HCT116 (cell line): ENCODE results near the gene WIPF3. TPM values are rescaled to one million over a fixed set of nuclear protein-coding genes. Genes with fewer than 3 reads are reported as not detected.

Source experiments
- ATAC-seq: fragments of 200-7000 bp; cut with Tn5 transposase; 2 replicates; pipeline ENCODE4 v1.9.1; 2020; ENCODE audit warnings: mild to moderate bottlenecking, moderate library complexity
- BruUV-seq: library from RNA; stranded (reverse); fragments of 400-500 nt; replicated peaks from 2 replicates; lab custom pipeline; 2021; lab: Mats Ljungman, UMichigan
- CTCF ChIA-PET: fragments of 300-600 bp; sonication (Branson Sonifier 250); formaldehyde crosslinking; loops from one replicate; lab custom pipeline; 2021; ENCODE audit warnings: antibody characterized with exemption; lab: Charles Lee
- POLR2A ChIA-PET: fragments of 300-600, 350-600 bp; sonication (Branson Sonifier 250); formaldehyde crosslinking; loops from one replicate; lab custom pipeline; 2021; ENCODE audit warnings: antibody characterized with exemption; lab: Charles Lee
- RAD21 ChIA-PET, 2 experiments: fragments of 300-600 bp; sonication (Branson Sonifier 250); formaldehyde crosslinking; loops; one replicate each; lab custom pipeline; 2023; ENCODE audit warnings: low total read pairs in 2 of 2; ENCODE audit not compliant: uncharacterized antibody in 2 of 2, unreplicated experiment in 2 of 2, low non-redundant PET in 1 of 2; lab: Charles Lee
- DNase-seq: peaks from one replicate; pipeline ENCODE4 v3.0.0-alpha.2; 2010; ENCODE audit warnings: low read depth, low spot score
- H2AFZ ChIP-seq: fragments of 200-600 bp; shearing (Covaris generic), sonication (generic); 2 replicates; pipeline ENCODE4 v1.6.1; 2017; ENCODE audit warnings: low read depth, mixed run types, mixed read lengths, antibody characterized with exemption, low read length; ENCODE audit not compliant: poor library complexity, severe bottlenecking
- H3K27ac ChIP-seq: 2 replicates; pipeline ENCODE4 v1.5.1; 2012; ENCODE audit warnings: low read depth, low read length
- H3K27me3 ChIP-seq: fragments of 200-600 bp; sonication (generic); 2 replicates; pipeline ENCODE4 v1.6.1; 2016; ENCODE audit warnings: mixed run types, low read length, mixed read lengths; ENCODE audit not compliant: insufficient read depth
- H3K36me3 ChIP-seq, 2 experiments: fragments of 200-500 bp in 1 of 2; fragments of 200-600 bp in 1 of 2; sonication (Bioruptor generic) in 1 of 2; sonication (generic) in 1 of 2; 2 replicates each; pipeline versions ENCODE4 v1.5.1 to v1.6.1; 2014 to 2016; ENCODE audit warnings: low read length in 2 of 2, inconsistent platforms in 1 of 2, mixed read lengths in 1 of 2, mixed run types in 1 of 2; ENCODE audit not compliant: insufficient read depth in 2 of 2, control insufficient read depth in 1 of 2
- H3K4me1 ChIP-seq, 2 experiments: fragments of 200-600 bp in 1 of 2; sonication (generic) in 1 of 2; 2 replicates each; pipeline versions ENCODE4 v1.5.1 to v1.6.1; 2012 to 2017; ENCODE audit warnings: low read length in 2 of 2, inconsistent platforms in 1 of 2, mild to moderate bottlenecking in 1 of 2, mixed read lengths in 1 of 2, mixed run types in 1 of 2, moderate library complexity in 1 of 2; ENCODE audit not compliant: insufficient read depth in 2 of 2, control insufficient read depth in 1 of 2
- H3K4me2 ChIP-seq: fragments of 200-600 bp; sonication (generic); 2 replicates; pipeline ENCODE4 v1.6.1; 2017; ENCODE audit warnings: mixed run types, low read length, mixed read lengths
- H3K4me3 ChIP-seq, 2 experiments: fragments of 200-600 bp in 1 of 2; sonication (generic) in 1 of 2; replicated peaks in 1 of 2; 2 replicates each; pipeline ENCODE4 v1.5.1; 2011 to 2016; ENCODE audit warnings: low read length in 2 of 2, control low read depth in 1 of 2, low read depth in 1 of 2, mild to moderate bottlenecking in 1 of 2, mixed read lengths in 1 of 2, mixed run types in 1 of 2
- H3K79me2 ChIP-seq: fragments of 200-600 bp; sonication (generic); 2 replicates; pipeline ENCODE4 v1.6.1; 2017; ENCODE audit warnings: mild to moderate bottlenecking, mixed run types, low read length, moderate library complexity, mixed read lengths; ENCODE audit not compliant: insufficient read depth
- H3K9ac ChIP-seq: fragments of 200-600 bp; sonication (generic); 2 replicates; pipeline ENCODE4 v1.6.1; 2016; ENCODE audit warnings: low read length, mixed read lengths
- H3K9me2 ChIP-seq: fragments of 200-600 bp; sonication (generic), shearing (Covaris generic); 2 replicates; pipeline ENCODE4 v1.6.1; 2017; ENCODE audit warnings: mixed run types, mild to moderate bottlenecking, moderate library complexity; ENCODE audit not compliant: insufficient read depth
- H3K9me3 ChIP-seq, 2 experiments: fragments of 200-500 bp in 1 of 2; fragments of 200-600 bp in 1 of 2; sonication (Bioruptor generic) in 1 of 2; sonication (generic) in 1 of 2; 2 replicates each; pipeline ENCODE4 v1.6.1; 2014 to 2017; ENCODE audit warnings: low read length in 2 of 2, mixed read lengths in 2 of 2, inconsistent platforms in 1 of 2, low read depth in 1 of 2, mild to moderate bottlenecking in 1 of 2, mixed run types in 1 of 2, moderate library complexity in 1 of 2; ENCODE audit not compliant: control insufficient read depth in 1 of 2, insufficient read depth in 1 of 2
- H4K20me1 ChIP-seq: fragments of 200-600 bp; sonication (generic), shearing (Covaris generic); 2 replicates; pipeline ENCODE4 v1.6.1; 2017; ENCODE audit warnings: mixed run types, mild to moderate bottlenecking, moderate library complexity; ENCODE audit not compliant: insufficient read depth
- CBX3 ChIP-seq: IDR thresholded peaks from 2 replicates; pipeline ENCODE4 v1.6.1; 2012; ENCODE audit warnings: low read depth
- CEBPB ChIP-seq: IDR thresholded peaks from 2 replicates; pipeline ENCODE4 v1.6.1; 2012; ENCODE audit warnings: low read depth
- EZH2 ChIP-seq: fragments of 200-600 bp; sonication (generic); IDR thresholded peaks from 2 replicates; pipeline ENCODE4 v1.6.1; 2017; ENCODE audit warnings: antibody characterized with exemption, mixed run types
- SIN3A ChIP-seq: IDR thresholded peaks from 2 replicates; pipeline ENCODE4 v1.6.1; 2012; ENCODE audit warnings: low read depth
- TCF7L2 ChIP-seq: IDR thresholded peaks from 2 replicates; pipeline ENCODE4 v1.7.0; 2011; ENCODE audit warnings: borderline replicate concordance, inconsistent platforms; ENCODE audit not compliant: insufficient read depth, insufficient read length; ENCODE audit errors: extremely low read depth
- intact Hi-C: fragments of 100-400 bp; cut with micrococcal nuclease; formaldehyde crosslinking; loops from 2 replicates; pipeline ENCODE4 v1.10.0; 2022
- total RNA-seq: library from RNA; stranded (reverse); gene quantifications from one replicate; pipeline ENCODE4 v1.2.1, GENCODE V29; 2021; ENCODE audit not compliant: unreplicated experiment
- TF ChIP-seq, protein P1 (sequence below): IDR thresholded peaks from 2 replicates; pipeline ENCODE4 v1.6.1; 2012; ENCODE audit warnings: low read depth
- TF ChIP-seq, protein P2 (sequence below): IDR thresholded peaks from 2 replicates; pipeline ENCODE4 v1.6.1; 2011; ENCODE audit warnings: mild to moderate bottlenecking, low read length, moderate library complexity; ENCODE audit not compliant: insufficient replicate concordance; ENCODE audit errors: extremely low read depth

The WIPF3 gene
- total RNA-seq, 1 experiment from 2014 or later: 8.6 TPM

DNA sequence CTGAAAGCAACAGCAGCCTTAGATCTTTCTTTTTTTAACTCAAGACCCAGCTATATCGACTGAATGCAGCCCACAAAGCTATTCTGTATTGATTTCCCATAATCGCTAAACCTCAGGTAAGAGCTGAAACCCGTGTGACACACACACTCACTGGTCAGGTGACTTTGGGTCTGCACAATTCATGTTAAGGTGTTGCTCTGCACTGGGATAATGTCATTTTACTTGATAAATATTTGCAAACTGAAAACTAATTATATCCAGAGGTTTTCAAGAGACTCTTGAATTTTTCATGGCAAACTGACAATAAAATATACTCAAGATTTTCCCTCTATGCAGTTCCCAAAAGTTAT is 150.2 kb downstream of the WIPF3 start:
- peaks cover 10 to 24% of the 10 kb centered on the region in 2 experiments; a peak in 3 of 4 replicates for H3K36me3 ChIP-seq
- H3K27ac ChIP-seq: no peak overlapping the region
- no TSS peak for BruUV-seq
- ATAC-seq: no peak
- no peak overlapping the region for H2AFZ ChIP-seq
- no peak overlapping the region for H3K9ac ChIP-seq
- POLR2A ChIA-PET: no interaction called here
- RAD21 ChIA-PET: no interaction called here
- no peaks in the 10 kb centered on the region for H3K9me3 ChIP-seq
- no peak overlapping the region for H3K4me2 ChIP-seq
- H3K4me1 ChIP-seq: no peaks in the 10 kb centered on the region
- H4K20me1 ChIP-seq: no peaks in the 10 kb centered on the region
- CTCF ChIA-PET: no interaction called here
- intact Hi-C loops: no loop called here
- DNase-seq: no peak
- H3K9me2 ChIP-seq: no peaks in the 10 kb centered on the region
- H3K4me3 ChIP-seq: no peak overlapping the region
- H3K27me3 ChIP-seq: no peaks in the 10 kb centered on the region
- peaks cover 16% of the 10 kb centered on the region; the same call in 1 of the 2 replicates for H3K79me2 ChIP-seq
- TF ChIP-seq SIN3A (no peak), CBX3 (no peak), CEBPB (no peak), EZH2 (no peak), TCF7L2 (no peak)
- TF ChIP-seq, protein P1, sequence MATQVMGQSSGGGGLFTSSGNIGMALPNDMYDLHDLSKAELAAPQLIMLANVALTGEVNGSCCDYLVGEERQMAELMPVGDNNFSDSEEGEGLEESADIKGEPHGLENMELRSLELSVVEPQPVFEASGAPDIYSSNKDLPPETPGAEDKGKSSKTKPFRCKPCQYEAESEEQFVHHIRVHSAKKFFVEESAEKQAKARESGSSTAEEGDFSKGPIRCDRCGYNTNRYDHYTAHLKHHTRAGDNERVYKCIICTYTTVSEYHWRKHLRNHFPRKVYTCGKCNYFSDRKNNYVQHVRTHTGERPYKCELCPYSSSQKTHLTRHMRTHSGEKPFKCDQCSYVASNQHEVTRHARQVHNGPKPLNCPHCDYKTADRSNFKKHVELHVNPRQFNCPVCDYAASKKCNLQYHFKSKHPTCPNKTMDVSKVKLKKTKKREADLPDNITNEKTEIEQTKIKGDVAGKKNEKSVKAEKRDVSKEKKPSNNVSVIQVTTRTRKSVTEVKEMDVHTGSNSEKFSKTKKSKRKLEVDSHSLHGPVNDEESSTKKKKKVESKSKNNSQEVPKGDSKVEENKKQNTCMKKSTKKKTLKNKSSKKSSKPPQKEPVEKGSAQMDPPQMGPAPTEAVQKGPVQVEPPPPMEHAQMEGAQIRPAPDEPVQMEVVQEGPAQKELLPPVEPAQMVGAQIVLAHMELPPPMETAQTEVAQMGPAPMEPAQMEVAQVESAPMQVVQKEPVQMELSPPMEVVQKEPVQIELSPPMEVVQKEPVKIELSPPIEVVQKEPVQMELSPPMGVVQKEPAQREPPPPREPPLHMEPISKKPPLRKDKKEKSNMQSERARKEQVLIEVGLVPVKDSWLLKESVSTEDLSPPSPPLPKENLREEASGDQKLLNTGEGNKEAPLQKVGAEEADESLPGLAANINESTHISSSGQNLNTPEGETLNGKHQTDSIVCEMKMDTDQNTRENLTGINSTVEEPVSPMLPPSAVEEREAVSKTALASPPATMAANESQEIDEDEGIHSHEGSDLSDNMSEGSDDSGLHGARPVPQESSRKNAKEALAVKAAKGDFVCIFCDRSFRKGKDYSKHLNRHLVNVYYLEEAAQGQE: no peak
- TF ChIP-seq, protein P2, sequence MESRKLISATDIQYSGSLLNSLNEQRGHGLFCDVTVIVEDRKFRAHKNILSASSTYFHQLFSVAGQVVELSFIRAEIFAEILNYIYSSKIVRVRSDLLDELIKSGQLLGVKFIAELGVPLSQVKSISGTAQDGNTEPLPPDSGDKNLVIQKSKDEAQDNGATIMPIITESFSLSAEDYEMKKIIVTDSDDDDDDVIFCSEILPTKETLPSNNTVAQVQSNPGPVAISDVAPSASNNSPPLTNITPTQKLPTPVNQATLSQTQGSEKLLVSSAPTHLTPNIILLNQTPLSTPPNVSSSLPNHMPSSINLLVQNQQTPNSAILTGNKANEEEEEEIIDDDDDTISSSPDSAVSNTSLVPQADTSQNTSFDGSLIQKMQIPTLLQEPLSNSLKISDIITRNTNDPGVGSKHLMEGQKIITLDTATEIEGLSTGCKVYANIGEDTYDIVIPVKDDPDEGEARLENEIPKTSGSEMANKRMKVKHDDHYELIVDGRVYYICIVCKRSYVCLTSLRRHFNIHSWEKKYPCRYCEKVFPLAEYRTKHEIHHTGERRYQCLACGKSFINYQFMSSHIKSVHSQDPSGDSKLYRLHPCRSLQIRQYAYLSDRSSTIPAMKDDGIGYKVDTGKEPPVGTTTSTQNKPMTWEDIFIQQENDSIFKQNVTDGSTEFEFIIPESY: no peak
